ENCODE data around the gene DERL2. TPM values are rescaled to one million over a fixed set of nuclear protein-coding genes. Genes with fewer than 3 reads are reported as not detected.

Gene DERL2
- total RNA-seq, 6 donors from 2014 or later, result 6.3 to 60.5 (median 30.8) TPM

GRCh38 chr17:5531085-5531418, 45.1 kb upstream of the DERL2 start:
- ATAC-seq (ENCODE audit: low FRiP score in 2 of 2), result no peak
- Histone ChIP-seq H3K9me3 (no peaks in the 10 kb centered on the region), H3K27ac (no peak overlapping the region), H3K36me3 (peaks cover 0 to 69% (median 35%) of the 10 kb centered on the region in 4 donors), H3K4me1 (no peaks in the 10 kb centered on the region), H3K4me3 (no peak overlapping the region), H3K27me3 (no peaks in the 10 kb centered on the region)
- DNase-seq, result no peak
- WGBS, 2 donors, result 87 to 94% methylated on average over 4 of the region's 4 CpGs
- no peak for TF ChIP-seq CTCF (IDR thresholded peaks at IDR 0.05)
- no peak for TF ChIP-seq EP300 (IDR thresholded peaks at IDR 0.05)

- Histone ChIP-seq H3K9me3 (no peaks in the 10 kb centered on the region), H3K4me3 (no peak overlapping the region), H3K27ac (no peak overlapping the region), H3K36me3 (peaks cover 0 to 68% (median 37%) of the 10 kb centered on the region in 4 donors), H3K4me1 (no peaks in the 10 kb centered on the region), H3K27me3 (no peaks in the 10 kb centered on the region)
- no peak for DNase-seq
- WGBS, 2 donors, result 85 to 88% methylated on average over 12 of the region's 12 CpGs
- TF ChIP-seq POLR2A (IDR thresholded peaks at IDR 0.05), result no peak
- no peak for TF ChIP-seq CTCF (IDR thresholded peaks at IDR 0.05)
- no peak for TF ChIP-seq EP300 (IDR thresholded peaks at IDR 0.05)
- ATAC-seq (ENCODE audit: low FRiP score in 2 of 2), result no peak
These were observed 44.5 kb upstream of the DERL2 start for GRCh38 chr17:5530265-5531084.

GRCh38 chr17:5527601-5528250, 41.7 kb upstream of the DERL2 start:
- H3K4me3 ChIP-seq, result no peak overlapping the region
- no peaks in the 10 kb centered on the region for H3K27me3 ChIP-seq
- DNase-seq, result no peak
- TF ChIP-seq POLR2A (IDR thresholded peaks at IDR 0.05) (no peak), EP300 (IDR thresholded peaks at IDR 0.05) (no peak), CTCF (IDR thresholded peaks at IDR 0.05) (no peak), POLR2AphosphoS5 (IDR thresholded peaks at IDR 0.05) (no peak)
- H3K9me3 ChIP-seq, result no peaks in the 10 kb centered on the region
- H3K36me3 ChIP-seq, result peaks cover 0 to 75% (median 43%) of the 10 kb centered on the region in 4 donors
- WGBS, 2 donors, result 82 to 86% methylated on average over 5 to 9 of the region's 9 CpGs
- no peaks in the 10 kb centered on the region for H3K4me1 ChIP-seq
- H3K27ac ChIP-seq, result no peak overlapping the region
- ATAC-seq (ENCODE audit: low FRiP score in 2 of 2), result no peak

DNA sequence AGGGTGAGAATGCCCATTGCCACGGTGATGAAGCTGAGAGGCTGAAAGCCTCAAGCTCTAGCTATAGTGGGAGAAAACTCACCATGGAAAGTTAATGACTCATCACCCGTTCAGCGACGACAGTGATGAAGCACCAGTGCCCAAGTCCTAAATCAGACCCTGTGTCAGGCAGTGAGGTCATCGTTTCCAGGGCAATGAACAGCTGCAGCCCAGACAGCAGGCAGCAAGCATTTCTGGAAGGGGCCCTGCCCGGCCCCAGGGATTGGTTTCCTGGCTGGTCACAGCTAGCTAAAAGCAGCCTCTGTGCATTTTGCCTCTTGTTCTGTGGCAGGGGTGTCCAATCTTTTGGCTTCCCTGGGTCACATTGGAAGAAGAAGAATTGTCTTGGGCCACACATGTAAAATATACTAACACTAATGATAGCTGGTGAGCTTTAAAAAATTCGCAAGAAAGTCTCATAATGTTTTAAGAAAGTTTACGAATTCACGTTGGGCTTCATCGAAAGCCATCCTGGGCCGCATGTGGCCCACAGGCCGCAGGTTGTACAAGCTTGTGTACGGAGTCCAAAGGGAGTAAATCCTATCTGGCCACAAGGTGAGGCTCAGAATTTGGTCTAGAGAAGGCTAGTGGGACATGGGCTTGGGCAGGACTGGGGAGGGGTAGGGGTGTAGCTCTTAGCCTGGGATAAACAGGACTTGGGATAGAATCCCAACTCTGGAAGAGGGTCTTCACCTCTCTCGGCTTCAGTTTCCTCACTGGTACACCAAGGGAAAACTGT, 41.0 kb upstream of the DERL2 start:
- 61% methylated on average over 14 of the region's 14 CpGs for WGBS, 2 donors
- no peaks in the 10 kb centered on the region for H3K27me3 ChIP-seq
- H3K36me3 ChIP-seq, result peaks cover 0 to 69% (median 39%) of the 10 kb centered on the region in 4 donors
- no peaks in the 10 kb centered on the region for H3K4me1 ChIP-seq
- no peak overlapping the region for H3K4me3 ChIP-seq
- ATAC-seq (ENCODE audit: low FRiP score in 2 of 2) (peak; percentile 41 to 79), DNase-seq (no peak)
- H3K9me3 ChIP-seq, result no peaks in the 10 kb centered on the region
- TF ChIP-seq POLR2AphosphoS5 (IDR thresholded peaks at IDR 0.05) (no peak), POLR2A (IDR thresholded peaks at IDR 0.05) (no peak), CTCF (IDR thresholded peaks at IDR 0.05) (no peak), EP300 (IDR thresholded peaks at IDR 0.05) (no peak)
- no peak overlapping the region for H3K27ac ChIP-seq
